Psoas muscle (tissue), 8 donors: ENCODE results near the gene NFATC2. TPM values are rescaled to one million over a fixed set of nuclear protein-coding genes. Genes with fewer than 3 reads are reported as not detected.
"Not testable (repeated sequence)": the region's sequence is repeated elsewhere in the genome, so short reads cannot be mapped to it uniquely, and the experiment has no call there.

Experiments used
- ATAC-seq, 4 donors: fragments of 200-7000 bp; cut with Tn5 transposase; one replicate each; pipeline ENCODE4 v1.9.1; 2020; ENCODE audit warnings: moderate library complexity in 3 of 4, mild to moderate bottlenecking in 2 of 4
- DNase-seq, 2 donors: peaks; one replicate each; pipeline ENCODE4 v3.0.0-alpha.2; 2020
- H3K27ac ChIP-seq: fragments of 200-600 bp; one replicate; pipeline ENCODE4 v1.8.0; 2022
- H3K27me3 ChIP-seq, 3 donors: fragments of 200-600 bp in 1 of 3; one replicate each; pipeline versions ENCODE4 v1.6.1 to v1.8.0; 2013 to 2022; ENCODE audit warnings: low read length in 2 of 3, mild to moderate bottlenecking in 2 of 3, moderate library complexity in 1 of 3; ENCODE audit not compliant: insufficient read depth in 3 of 3
- H3K36me3 ChIP-seq, 2 donors: fragments of 200-600 bp in 1 of 2; one replicate each; pipeline versions ENCODE4 v1.6.1 to v1.8.0; 2013 to 2022; ENCODE audit warnings: low read depth in 1 of 2, mild to moderate bottlenecking in 1 of 2, moderate library complexity in 1 of 2; ENCODE audit not compliant: insufficient read depth in 1 of 2
- H3K4me1 ChIP-seq: fragments of 200-600 bp; one replicate; pipeline ENCODE4 v1.8.0; 2022
- H3K4me3 ChIP-seq: fragments of 200-600 bp; one replicate; pipeline ENCODE4 v1.8.0; 2022; ENCODE audit warnings: mild to moderate bottlenecking
- H3K9me3 ChIP-seq: fragments of 200-600 bp; one replicate; pipeline ENCODE4 v1.8.0; 2022
- WGBS, 3 donors: extraction: QIAGEN DNeasy Blood & Tissue Kit; methylation state at CpG; one replicate each; pipeline versions ENCODE4 v1.1.6 to v1.1.7; 2013; 5-methylcytosine and 5-hydroxymethylcytosine counted together
- intact Hi-C, 2 donors: fragments of 100-400 bp; cut with DNase I; formaldehyde crosslinking; loops; one replicate each; pipeline versions ENCODE4 v1.11.0 to v1.14.2; 2022
- polyA plus RNA-seq, 3 donors: library from polyadenylated mRNA; stranded (reverse); fragments of 200-250 nt; gene quantifications; one replicate each; pipeline ENCODE4 v1.2.3, GENCODE V29; 2013
- total RNA-seq, 4 donors: library from RNA; stranded (reverse); fragmentation: NEBNext Ultra II Directional in 2 of 4; extraction: Animal tissue kit (Norgen Biotek cat#: 25700) in 2 of 4; gene quantifications; one replicate each; pipeline versions ENCODE4 v1.2.1 to v1.2.4, GENCODE V29; 2021 to 2023
- TF ChIP-seq, protein P1 (sequence below): fragments of 200-600 bp; IDR thresholded peaks from one replicate; pipeline ENCODE4 v1.8.0; 2022; ENCODE audit warnings: antibody characterized with exemption
- donor health status: healthy with polysubstance abuse.
- donor health status: DM: no; HTN: no; CAD: no; lungs with moderate emphysema.
- donor health status: Bipolar disorder and iron deficiency.
- donor health status: healthy.
- donor health status: DM: yes; HTN: yes; CAD: no.
- donor health status: DM: no; HTN: no; CAD: no.
- donor health status: DM: no; HTN: no; CAD: no.
- donor health status: DM: yes; HTN: yes; CAD: no.

Gene NFATC2
- total and polyA plus RNA-seq, 7 donors: 0.18 to 3.1 (median 0.64) TPM

DNA sequence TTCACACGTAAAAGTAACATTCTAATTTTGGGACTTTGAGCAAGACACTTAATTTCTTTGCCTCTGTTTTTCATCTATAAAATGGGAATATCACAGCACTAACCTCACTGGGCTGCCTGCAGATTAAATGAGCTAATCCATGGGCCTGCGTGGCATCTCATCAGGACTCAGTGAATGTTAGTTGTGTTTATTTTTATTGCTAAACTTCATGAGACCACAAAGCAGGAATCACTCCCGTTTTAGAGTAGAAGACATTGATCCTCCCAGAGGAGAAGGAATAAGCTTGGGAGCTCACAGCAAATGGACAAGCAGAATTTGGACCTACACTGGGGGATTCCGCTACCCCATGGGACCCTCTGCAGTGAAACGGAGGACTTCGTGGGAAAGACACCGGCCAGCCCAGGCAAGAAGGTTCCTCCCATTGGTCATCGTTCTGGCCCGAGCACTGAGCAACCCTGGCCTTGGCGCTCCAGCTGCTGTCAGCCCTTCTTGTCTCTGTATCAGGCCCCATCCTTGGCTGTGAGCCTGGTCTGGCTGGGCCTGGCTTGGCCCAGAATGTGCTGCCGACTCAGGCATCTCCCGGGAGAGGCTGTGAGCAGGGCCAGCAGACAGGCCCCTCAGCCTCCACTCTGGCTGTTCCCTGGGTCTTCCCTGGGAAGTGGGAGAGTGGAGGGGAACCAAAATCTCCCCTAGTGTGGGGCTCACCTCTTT lies 79.8 kb downstream of the NFATC2 start:
- Histone ChIP-seq H3K27me3 (no peaks in the 10 kb centered on the region), H3K9me3 (no peaks in the 10 kb centered on the region), H3K4me3 (no peak overlapping the region), H3K36me3 (peaks cover 0 to 4% of the 10 kb centered on the region in 2 donors), H3K27ac (peak overlapping the region; percentile 19), H3K4me1 (peaks cover 9% of the 10 kb centered on the region)
- ATAC-seq (peak; percentile 94 to 99 (median 98)), DNase-seq (peak; percentile 88 to 93)
- 25 to 37% (median 34%) methylated on average over 12 of the region's 12 CpGs for WGBS, 3 donors
- intact Hi-C loops: loop anchor here in 1 of 2 donors (5.0 kb wide), 1 partner anchor 85 kb away; no protein-coding TSS in a partner anchor
- TF ChIP-seq, protein P1, sequence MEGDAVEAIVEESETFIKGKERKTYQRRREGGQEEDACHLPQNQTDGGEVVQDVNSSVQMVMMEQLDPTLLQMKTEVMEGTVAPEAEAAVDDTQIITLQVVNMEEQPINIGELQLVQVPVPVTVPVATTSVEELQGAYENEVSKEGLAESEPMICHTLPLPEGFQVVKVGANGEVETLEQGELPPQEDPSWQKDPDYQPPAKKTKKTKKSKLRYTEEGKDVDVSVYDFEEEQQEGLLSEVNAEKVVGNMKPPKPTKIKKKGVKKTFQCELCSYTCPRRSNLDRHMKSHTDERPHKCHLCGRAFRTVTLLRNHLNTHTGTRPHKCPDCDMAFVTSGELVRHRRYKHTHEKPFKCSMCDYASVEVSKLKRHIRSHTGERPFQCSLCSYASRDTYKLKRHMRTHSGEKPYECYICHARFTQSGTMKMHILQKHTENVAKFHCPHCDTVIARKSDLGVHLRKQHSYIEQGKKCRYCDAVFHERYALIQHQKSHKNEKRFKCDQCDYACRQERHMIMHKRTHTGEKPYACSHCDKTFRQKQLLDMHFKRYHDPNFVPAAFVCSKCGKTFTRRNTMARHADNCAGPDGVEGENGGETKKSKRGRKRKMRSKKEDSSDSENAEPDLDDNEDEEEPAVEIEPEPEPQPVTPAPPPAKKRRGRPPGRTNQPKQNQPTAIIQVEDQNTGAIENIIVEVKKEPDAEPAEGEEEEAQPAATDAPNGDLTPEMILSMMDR: no peak

DNA sequence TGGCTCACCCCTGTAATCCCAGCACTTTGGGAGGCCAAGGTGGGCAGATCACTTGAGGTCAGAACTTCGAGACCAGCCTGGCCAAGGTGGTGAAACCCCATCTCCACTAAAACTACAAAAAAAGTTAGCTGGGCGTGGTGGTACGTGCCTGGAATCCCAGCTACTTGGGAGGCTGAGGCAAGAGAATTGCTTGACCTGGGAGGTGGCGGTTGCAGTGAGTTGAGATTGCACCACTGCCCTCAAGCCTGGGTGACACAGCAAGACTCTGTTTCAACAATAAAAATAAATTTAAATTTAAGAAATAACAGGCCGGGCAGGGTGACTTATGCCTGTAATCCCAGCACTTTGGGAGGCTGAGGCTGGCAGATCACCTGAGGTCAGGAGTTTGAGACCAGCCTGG lies 80.7 kb downstream of the NFATC2 start:
- H3K4me3 ChIP-seq, ATAC-seq, DNase-seq, H3K9me3 ChIP-seq, H3K27me3 ChIP-seq, H3K36me3 ChIP-seq, H3K27ac ChIP-seq: not testable (repeated sequence)
- intact Hi-C loops: loop anchor here in 1 of 2 donors (5.0 kb wide), 1 partner anchor 85 kb away; no protein-coding TSS in a partner anchor
- 93 to 98% (median 95%) methylated on average over 5 of the region's 5 CpGs for WGBS, 3 donors
- peaks cover 15% of the 10 kb centered on the region for H3K4me1 ChIP-seq

DNA sequence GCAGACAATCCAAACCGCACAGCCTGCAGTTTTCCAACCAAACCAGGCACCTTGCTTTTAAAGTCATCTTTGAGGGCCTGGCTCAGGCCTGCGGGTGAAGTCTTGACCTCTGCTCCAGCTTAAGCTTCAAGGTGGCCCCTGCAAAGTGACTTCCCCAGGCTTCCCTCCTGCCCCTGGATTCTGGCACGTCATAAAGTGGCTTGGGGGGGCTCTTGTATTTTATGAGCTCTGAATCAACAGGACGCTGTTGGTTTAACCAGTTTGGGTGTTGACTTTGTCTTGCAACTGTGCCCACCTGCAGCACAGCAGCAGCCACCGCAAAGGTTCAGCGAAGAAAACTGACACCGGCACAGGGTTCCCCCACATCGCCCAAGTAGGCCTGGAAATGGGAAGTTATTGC lies 81.2 kb downstream of the NFATC2 start:
- intact Hi-C loops: loop anchor here in 1 of 2 donors (5.0 kb wide), 1 partner anchor 86 kb away; no protein-coding TSS in a partner anchor
- no peak for ATAC-seq
- peaks cover 18% of the 10 kb centered on the region for H3K4me1 ChIP-seq
- no peak overlapping the region for H3K4me3 ChIP-seq
- peaks cover 0 to 4% of the 10 kb centered on the region in 2 donors for H3K36me3 ChIP-seq
- WGBS, 3 donors: 95 to 97% (median 96%) methylated on average over 8 of the region's 8 CpGs
- TF ChIP-seq, protein P1: no peak
- H3K27me3 ChIP-seq: no peaks in the 10 kb centered on the region
- no peaks in the 10 kb centered on the region for H3K9me3 ChIP-seq
- no peak overlapping the region for H3K27ac ChIP-seq
- DNase-seq: no peak

DNA sequence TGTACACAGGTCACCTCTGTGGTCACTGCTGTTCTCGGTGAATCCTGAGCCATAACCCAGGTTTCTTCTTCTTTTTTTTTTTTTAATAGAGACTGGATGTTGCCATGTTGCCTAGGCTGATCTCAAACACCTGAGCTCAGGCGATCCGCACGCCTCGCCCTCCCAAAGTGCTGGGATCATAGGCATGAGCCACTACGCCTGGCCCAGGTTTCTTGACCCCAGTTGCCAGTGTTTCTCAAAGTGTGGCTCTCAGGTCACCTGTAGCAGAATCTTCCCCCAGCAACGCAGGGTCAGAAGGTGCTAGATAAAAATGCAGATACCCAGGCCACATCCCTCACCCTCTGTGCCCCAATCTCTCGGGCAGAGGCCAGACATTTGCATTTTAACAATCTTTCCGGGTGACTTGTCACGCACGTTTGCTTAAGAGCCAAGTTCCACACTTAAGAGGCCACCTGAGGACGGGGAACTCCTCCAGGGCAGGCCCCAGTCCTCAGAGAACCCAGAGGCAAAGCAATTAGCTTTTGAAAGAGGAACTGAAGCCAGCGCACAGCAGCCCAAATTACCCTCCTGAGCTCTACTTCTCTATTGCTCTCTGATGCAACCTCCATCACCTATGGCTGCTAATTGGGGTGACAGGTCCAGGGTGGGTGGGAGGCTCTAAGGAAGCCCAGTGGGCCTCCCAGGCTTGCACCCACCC lies 81.8 kb downstream of the NFATC2 start:
- ATAC-seq (no peak), DNase-seq (no peak)
- TF ChIP-seq, protein P1: no peak
- Histone ChIP-seq H3K27ac (no peak overlapping the region), H3K4me1 (peaks cover 21% of the 10 kb centered on the region), H3K4me3 (no peak overlapping the region), H3K27me3 (no peaks in the 10 kb centered on the region), H3K9me3 (no peaks in the 10 kb centered on the region), H3K36me3 (peaks cover 0 to 4% of the 10 kb centered on the region in 2 donors)
- 83 to 90% (median 89%) methylated on average over 13 of the region's 13 CpGs for WGBS, 3 donors
- intact Hi-C loops: loop anchor here in 1 of 2 donors (5.0 kb wide), 1 partner anchor 87 kb away; no protein-coding TSS in a partner anchor

DNA sequence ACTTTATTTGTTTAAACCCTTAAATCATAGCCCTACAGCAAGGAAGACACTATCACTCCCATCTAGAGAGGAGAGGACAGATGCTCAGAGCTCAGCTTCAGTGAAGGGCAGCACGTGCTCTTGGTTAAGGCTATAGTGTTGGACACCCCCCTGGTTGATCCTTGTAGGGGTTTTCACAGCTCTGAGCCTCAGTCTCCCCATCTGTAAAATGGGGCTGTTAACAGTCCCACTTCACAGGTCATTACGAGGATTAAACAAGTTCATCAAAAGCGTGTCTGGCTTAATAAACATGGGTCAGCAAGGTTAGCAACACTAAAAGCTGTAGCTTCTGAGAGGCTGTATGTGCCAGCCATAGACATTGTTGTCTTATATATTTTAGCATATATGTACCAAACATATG lies 82.4 kb downstream of the NFATC2 start:
- WGBS, 3 donors: 95 to 99% (median 97%) methylated on average over 3 of the region's 3 CpGs
- no peaks in the 10 kb centered on the region for H3K9me3 ChIP-seq
- ATAC-seq: no peak
- H3K27me3 ChIP-seq: no peaks in the 10 kb centered on the region
- intact Hi-C loops: loop anchor here in 1 of 2 donors (5.0 kb wide), 1 partner anchor 87 kb away; no protein-coding TSS in a partner anchor
- H3K36me3 ChIP-seq: peaks cover 0 to 4% of the 10 kb centered on the region in 2 donors
- H3K4me1 ChIP-seq: peaks cover 21% of the 10 kb centered on the region
- TF ChIP-seq, protein P1: no peak
- no peak overlapping the region for H3K27ac ChIP-seq
- no peak for DNase-seq
- H3K4me3 ChIP-seq: no peak overlapping the region
